Lung (tissue), 12 donors: ENCODE data around the gene MMP24. TPM values are rescaled to one million over a fixed set of nuclear protein-coding genes. Genes with fewer than 3 reads are reported as not detected.

Experiments
- ATAC-seq: fragments of 200-7000 bp; cut with Tn5 transposase; one replicate; pipeline ENCODE4 v1.9.1; 2020; ENCODE audit warnings: moderate number of reproducible peaks; ENCODE audit not compliant: insufficient read depth, low FRiP score
- DNase-seq, 3 donors: peaks; one replicate each; pipeline ENCODE4 v3.0.0-alpha.2; 2013 to 2017
- H3K27ac ChIP-seq, 2 donors: one replicate each; pipeline ENCODE4 v1.5.1; 2013; ENCODE audit warnings: mild to moderate bottlenecking in 2 of 2, moderate library complexity in 2 of 2, control low read depth in 1 of 2, inconsistent platforms in 1 of 2, low read depth in 1 of 2, low read length in 1 of 2
- H3K27me3 ChIP-seq, 3 donors: one replicate each; pipeline ENCODE4 v1.5.1; 2013; ENCODE audit warnings: low read length in 2 of 3; ENCODE audit not compliant: control insufficient read depth in 3 of 3, insufficient read depth in 3 of 3
- H3K36me3 ChIP-seq, 4 donors: one replicate each; pipeline ENCODE4 v1.5.1; 2013; ENCODE audit warnings: low read length in 4 of 4, mild to moderate bottlenecking in 1 of 4, moderate library complexity in 1 of 4; ENCODE audit not compliant: control insufficient read depth in 4 of 4, insufficient read depth in 4 of 4
- H3K4me1 ChIP-seq, 5 donors: one replicate each; pipeline ENCODE4 v1.5.1; 2013; ENCODE audit warnings: low read length in 5 of 5, mild to moderate bottlenecking in 2 of 5, moderate library complexity in 1 of 5; ENCODE audit not compliant: control insufficient read depth in 5 of 5, insufficient read depth in 5 of 5
- H3K4me3 ChIP-seq: one replicate; pipeline ENCODE4 v1.5.1; 2013; ENCODE audit warnings: mild to moderate bottlenecking, control low read depth, moderate library complexity
- H3K9ac ChIP-seq, 2 donors: one replicate each; pipeline ENCODE4 v1.5.1; 2013; ENCODE audit warnings: low read length in 2 of 2, control low read depth in 1 of 2; ENCODE audit not compliant: insufficient read depth in 1 of 2
- H3K9me3 ChIP-seq, 4 donors: one replicate each; pipeline ENCODE4 v1.5.1; 2013; ENCODE audit warnings: low read length in 3 of 4, mild to moderate bottlenecking in 1 of 4, moderate library complexity in 1 of 4; ENCODE audit not compliant: control insufficient read depth in 4 of 4, insufficient read depth in 3 of 4
- WGBS, 2 donors: extraction: QIAGEN DNeasy Blood & Tissue Kit; methylation state at CpG; one replicate each; pipeline ENCODE4 v1.1.7; 2013; 5-methylcytosine and 5-hydroxymethylcytosine counted together
- polyA plus RNA-seq, 2 donors: library from polyadenylated mRNA; stranded (reverse); fragments of 200-250 nt; gene quantifications; one replicate each; pipeline ENCODE4 v1.2.1, GENCODE V29; 2013
- total RNA-seq, 2 donors: library from RNA; depleted of rRNA in 1 of 2; stranded (reverse); fragments of >200 nt in 1 of 2; gene quantifications; one replicate each; pipeline ENCODE4 v1.2.1, GENCODE V29; 2014 to 2021
- TF ChIP-seq, protein P1 (sequence below): IDR thresholded peaks from 2 replicates; pipeline ENCODE4 v1.5.1; 2012; ENCODE audit warnings: mild to moderate bottlenecking; ENCODE audit errors: control extremely low read depth, extremely low read depth
- donor health status: control.
- donor health status: control.
- donor health status: Bipolar disorder and iron deficiency.
- donor health status: healthy.
- donor health status: DM: yes; HTN: yes; CAD: no.

The MMP24 gene
- total and polyA plus RNA-seq, 4 donors: 2.3 to 10.1 (median 6.7) TPM

DNA sequence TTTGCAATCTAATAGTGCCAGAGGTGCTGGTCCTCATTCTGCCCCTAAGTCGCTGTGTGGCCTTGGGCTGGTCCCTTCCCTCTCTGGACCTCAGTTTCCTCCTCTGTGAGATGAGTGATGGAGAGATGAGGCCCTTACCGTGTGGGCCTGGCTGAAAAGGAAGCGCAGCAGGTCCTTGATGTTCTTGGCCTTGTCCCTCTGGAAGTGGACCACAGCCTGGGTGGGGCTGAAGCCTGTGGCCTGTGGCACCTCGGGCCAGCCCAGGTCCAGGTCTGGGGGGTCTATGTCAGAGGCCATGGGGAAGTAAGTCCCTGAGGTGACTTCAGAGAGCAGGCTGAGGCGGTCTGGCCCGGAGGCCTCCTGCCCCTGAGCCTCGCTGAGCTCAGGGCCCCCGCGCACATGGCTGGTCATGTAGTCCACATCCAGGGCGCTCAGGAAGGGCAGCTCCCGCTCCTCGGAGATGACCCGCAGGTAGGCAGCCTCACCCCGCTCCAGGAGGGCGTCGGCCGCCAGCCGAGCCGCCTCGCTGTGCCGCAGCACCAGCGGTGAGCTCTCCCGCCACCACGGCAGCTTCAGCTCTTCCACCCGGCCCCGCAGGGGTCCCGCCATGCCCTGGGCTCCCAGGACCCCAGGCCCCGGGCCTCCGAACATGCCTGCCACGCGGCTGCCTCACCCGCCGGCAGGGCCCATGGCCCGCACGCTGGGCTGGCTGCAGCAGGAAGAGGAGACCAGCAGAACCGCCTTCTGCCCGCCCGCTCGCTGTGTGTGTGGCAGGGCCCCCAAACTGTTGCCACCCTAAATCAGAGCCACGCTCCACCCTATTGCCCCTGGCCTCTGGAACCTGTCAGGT is 65.4 kb downstream of the MMP24 start, which contains the start of gene FAM83C:
Gene FAM83C (minus strand): TSS at position 772 of the 850 bp plus-strand sequence. CDS start 121 bp downstream, at position 651.
- Histone ChIP-seq H3K9me3 (no peaks in the 10 kb centered on the region), H3K36me3 (no peaks in the 10 kb centered on the region), H3K27me3 (peaks cover 0 to 3% (median 2%) of the 10 kb centered on the region in 3 donors), H3K4me3 (no peak within 1 kb of the TSS), H3K4me1 (peaks cover 0 to 3% (median 0%) of the 10 kb centered on the region in 5 donors), H3K27ac (no peak within 1 kb of the TSS), H3K9ac (no peak within 1 kb of the TSS)
- 80 to 88% methylated on average over 40 of the region's 40 CpGs for WGBS, 2 donors
- no peak for ATAC-seq
- DNase-seq: no peak
- TF ChIP-seq, protein P1, sequence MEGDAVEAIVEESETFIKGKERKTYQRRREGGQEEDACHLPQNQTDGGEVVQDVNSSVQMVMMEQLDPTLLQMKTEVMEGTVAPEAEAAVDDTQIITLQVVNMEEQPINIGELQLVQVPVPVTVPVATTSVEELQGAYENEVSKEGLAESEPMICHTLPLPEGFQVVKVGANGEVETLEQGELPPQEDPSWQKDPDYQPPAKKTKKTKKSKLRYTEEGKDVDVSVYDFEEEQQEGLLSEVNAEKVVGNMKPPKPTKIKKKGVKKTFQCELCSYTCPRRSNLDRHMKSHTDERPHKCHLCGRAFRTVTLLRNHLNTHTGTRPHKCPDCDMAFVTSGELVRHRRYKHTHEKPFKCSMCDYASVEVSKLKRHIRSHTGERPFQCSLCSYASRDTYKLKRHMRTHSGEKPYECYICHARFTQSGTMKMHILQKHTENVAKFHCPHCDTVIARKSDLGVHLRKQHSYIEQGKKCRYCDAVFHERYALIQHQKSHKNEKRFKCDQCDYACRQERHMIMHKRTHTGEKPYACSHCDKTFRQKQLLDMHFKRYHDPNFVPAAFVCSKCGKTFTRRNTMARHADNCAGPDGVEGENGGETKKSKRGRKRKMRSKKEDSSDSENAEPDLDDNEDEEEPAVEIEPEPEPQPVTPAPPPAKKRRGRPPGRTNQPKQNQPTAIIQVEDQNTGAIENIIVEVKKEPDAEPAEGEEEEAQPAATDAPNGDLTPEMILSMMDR: no peak

DNA sequence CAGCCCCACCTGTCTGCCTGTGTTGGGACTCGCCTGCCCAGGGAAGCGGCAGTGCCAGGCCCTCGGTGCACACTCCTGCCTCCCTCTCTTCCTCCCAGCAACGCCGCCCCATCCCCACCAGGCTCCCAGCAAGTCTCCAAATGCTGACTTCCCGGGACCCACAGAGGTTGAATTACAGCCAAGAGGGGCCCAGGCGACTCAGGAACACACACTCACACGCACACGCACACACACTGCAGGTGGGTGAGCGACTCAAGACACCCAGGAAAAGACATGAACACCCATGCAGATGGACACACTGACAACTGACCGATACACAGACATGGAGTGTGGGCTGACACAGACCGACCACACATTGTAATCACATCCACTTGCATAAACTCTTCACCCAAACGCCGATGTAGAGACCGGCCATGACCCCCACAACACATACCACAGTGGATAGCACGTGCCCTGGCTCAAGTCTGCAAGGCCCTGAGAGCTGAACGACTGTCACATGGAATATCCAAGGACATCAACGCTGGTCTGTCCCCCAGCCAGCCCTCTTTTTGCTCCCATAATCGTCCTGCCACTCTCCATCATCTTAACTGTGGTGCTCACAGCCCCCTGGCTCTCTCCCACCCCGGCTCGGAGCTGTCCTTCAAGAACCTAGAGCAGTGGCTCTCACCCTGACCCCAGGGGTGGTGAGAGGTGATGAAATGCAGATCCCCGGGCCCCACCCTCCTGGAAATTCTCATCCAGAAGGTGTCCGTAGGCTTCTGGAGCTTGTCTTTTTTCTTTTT is 66.2 kb downstream of the MMP24 start:
- ATAC-seq (no peak), DNase-seq (no peak)
- no peak overlapping the region for H3K4me3 ChIP-seq
- H3K36me3 ChIP-seq: no peaks in the 10 kb centered on the region
- H3K4me1 ChIP-seq: peaks cover 0 to 3% (median 0%) of the 10 kb centered on the region in 5 donors
- no peak overlapping the region for H3K27ac ChIP-seq
- peaks cover 0 to 3% (median 2%) of the 10 kb centered on the region in 3 donors for H3K27me3 ChIP-seq
- TF ChIP-seq, protein P1: no peak
- H3K9me3 ChIP-seq: no peaks in the 10 kb centered on the region
- H3K9ac ChIP-seq: no peak overlapping the region
- 68 to 81% methylated on average over 23 of the region's 23 CpGs for WGBS, 2 donors

DNA sequence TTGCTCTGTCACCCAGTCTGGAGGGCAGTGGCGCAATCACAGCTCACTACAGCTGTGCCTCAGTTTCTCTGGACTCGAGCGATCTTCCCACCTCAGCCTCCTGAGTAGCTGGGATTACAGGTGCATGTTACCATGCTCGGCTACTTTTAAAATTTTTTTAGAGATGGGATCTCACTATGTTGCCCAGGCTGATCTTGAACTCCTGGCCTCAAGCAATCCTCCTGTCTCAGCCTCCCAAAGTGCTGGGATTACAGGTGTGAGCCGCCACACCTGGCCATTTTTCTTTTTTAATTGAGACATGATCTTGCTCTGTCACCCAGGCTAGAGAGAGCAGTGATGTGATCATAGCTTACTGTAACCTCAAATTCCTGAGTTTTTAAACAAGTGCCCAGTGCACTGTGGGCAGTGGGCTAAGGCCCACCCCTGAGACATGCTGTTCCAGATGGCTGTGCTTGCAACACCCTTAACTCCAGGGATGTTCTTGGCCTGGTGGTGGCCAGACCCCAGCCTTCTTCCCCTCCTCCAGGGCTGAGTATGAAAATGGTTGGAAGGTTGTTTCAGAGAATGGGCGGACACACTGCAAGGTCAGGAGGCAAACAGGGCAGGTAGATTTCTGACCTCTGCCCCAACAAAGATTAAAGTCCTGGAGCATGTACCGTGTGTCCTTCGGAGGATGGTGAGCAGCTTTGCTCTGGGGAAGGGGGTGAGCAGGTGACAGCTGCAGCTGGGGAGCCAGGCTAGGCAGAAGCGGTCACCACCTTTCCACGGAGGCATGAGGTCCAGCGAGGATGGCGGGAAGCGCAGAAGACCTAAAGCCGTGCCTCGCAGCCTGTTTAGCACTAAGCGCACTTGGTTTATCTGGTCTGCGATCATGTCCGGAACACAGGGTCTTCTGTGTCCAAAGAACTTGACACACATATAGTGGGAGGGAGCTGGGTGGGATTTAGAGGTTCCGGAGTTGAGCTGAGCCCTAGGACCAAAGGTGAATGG is 67.1 kb downstream of the MMP24 start:
- ATAC-seq (no peak), DNase-seq (no peak)
- H3K9me3 ChIP-seq: no peaks in the 10 kb centered on the region
- H3K36me3 ChIP-seq: no peaks in the 10 kb centered on the region
- H3K9ac ChIP-seq: no peak overlapping the region
- peaks cover 0 to 3% (median 2%) of the 10 kb centered on the region in 3 donors for H3K27me3 ChIP-seq
- no peak overlapping the region for H3K4me3 ChIP-seq
- H3K4me1 ChIP-seq: peaks cover 0 to 6% (median 0%) of the 10 kb centered on the region in 5 donors
- 87 to 91% methylated on average over 19 of the region's 19 CpGs for WGBS, 2 donors
- no peak overlapping the region for H3K27ac ChIP-seq
- TF ChIP-seq, protein P1: no peak
